ENCODE data around the gene SPATA4. TPM values are rescaled to one million over a fixed set of nuclear protein-coding genes. Genes with fewer than 3 reads are reported as not detected.
A peak's percentile ranks its signal among the peaks of the same experiment; 100 is the strongest.

The SPATA4 gene
- total RNA-seq, result not detected
- total RNA-seq (2013), result not detected

GRCh38 chr4:176195184-176195978 is at the start of gene SPATA4:
TSS of gene SPATA4 (minus strand) at chr4:176195585. CDS start at chr4:176195562, 23 bp downstream.
- H3K36me3 ChIP-seq (ENCODE audit: control insufficient read depth, insufficient read depth, low read length), result no peaks in the 10 kb centered on the region
- peak within 1 kb of the TSS; percentile 37 for H3K4me3 ChIP-seq (ENCODE audit: low read length)
- H3K4me1 Mint-ChIP-seq, result peaks cover 9 to 10% of the 10 kb centered on the region in 2 donors
- peaks cover 6% of the 10 kb centered on the region for H3K4me1 ChIP-seq (ENCODE audit: control insufficient read depth, insufficient read depth, low read length)
- H3K36me3 Mint-ChIP-seq, result no peaks in the 10 kb centered on the region
- H3K4me3 Mint-ChIP-seq, result peak within 1 kb of the TSS; percentile 92
- H3K27ac Mint-ChIP-seq, result peak within 1 kb of the TSS; percentile 93 to 95
- ATAC-seq (peak; percentile 97), DNase-seq (peak; percentile 91 to 96)
- peaks cover 3% of the 10 kb centered on the region for H3K27me3 ChIP-seq (ENCODE audit: control insufficient read depth, insufficient read depth, low read length)
- H3K9me3 ChIP-seq (ENCODE audit: control insufficient read depth, insufficient read depth, low read length), result no peaks in the 10 kb centered on the region
- H3K27me3 Mint-ChIP-seq (ENCODE audit: low read depth in 2 of 2), result peaks cover 12 to 17% of the 10 kb centered on the region in 2 donors
- 1% methylated on average over 45 of the region's 45 CpGs for WGBS (ENCODE audit: insufficient coverage)
- no peaks in the 10 kb centered on the region for H3K9me3 Mint-ChIP-seq
- no peak for TF ChIP-seq CTCF (IDR thresholded peaks at IDR 0.05)
- intact Hi-C loops (cut with micrococcal nuclease), result loop anchor here (1.0 to 5.0 kb wide), 2 partner anchors 124 to 1913 kb away; partner anchors contain the start of genes CEP44, FBXO8 and SPCS3
- H3K27ac ChIP-seq (ENCODE audit: low read length), result peak within 1 kb of the TSS; percentile 16

GRCh38 chr4:176242764-176243347 is 47.5 kb upstream of the SPATA4 start:
- H3K9me3 ChIP-seq (ENCODE audit: control insufficient read depth, insufficient read depth, low read length), result no peaks in the 10 kb centered on the region
- H3K4me3 ChIP-seq (ENCODE audit: low read length), result no peak overlapping the region
- H3K27me3 ChIP-seq (ENCODE audit: control insufficient read depth, insufficient read depth, low read length), result peaks cover 2% of the 10 kb centered on the region
- no peaks in the 10 kb centered on the region for H3K4me1 ChIP-seq (ENCODE audit: control insufficient read depth, insufficient read depth, low read length)
- TF ChIP-seq CTCF (IDR thresholded peaks at IDR 0.05), result no peak
- H3K27ac Mint-ChIP-seq, result no peak overlapping the region
- H3K36me3 ChIP-seq (ENCODE audit: control insufficient read depth, insufficient read depth, low read length), result no peaks in the 10 kb centered on the region
- no peak overlapping the region for H3K4me3 Mint-ChIP-seq
- WGBS (ENCODE audit: insufficient coverage), result 100% methylated on average over 1 of the region's 1 CpG
- no peaks in the 10 kb centered on the region for H3K36me3 Mint-ChIP-seq
- no peaks in the 10 kb centered on the region for H3K27me3 Mint-ChIP-seq (ENCODE audit: low read depth in 2 of 2)
- H3K4me1 Mint-ChIP-seq, result no peaks in the 10 kb centered on the region
- ATAC-seq, result no peak
- no peak overlapping the region for H3K27ac ChIP-seq (ENCODE audit: low read length)
- intact Hi-C loops (cut with micrococcal nuclease), result no loop called here
- no peaks in the 10 kb centered on the region for H3K9me3 Mint-ChIP-seq
- no peak for DNase-seq

GRCh38 chr4:176241703-176242102 is 46.3 kb upstream of the SPATA4 start:
- Histone ChIP-seq H3K36me3 (ENCODE audit: control insufficient read depth, insufficient read depth, low read length) (no peaks in the 10 kb centered on the region), H3K4me3 (ENCODE audit: low read length) (no peak overlapping the region), H3K9me3 (ENCODE audit: control insufficient read depth, insufficient read depth, low read length) (no peaks in the 10 kb centered on the region), H3K4me1 (ENCODE audit: control insufficient read depth, insufficient read depth, low read length) (no peaks in the 10 kb centered on the region), H3K27ac (ENCODE audit: low read length) (no peak overlapping the region), H3K27me3 (ENCODE audit: control insufficient read depth, insufficient read depth, low read length) (peaks cover 2% of the 10 kb centered on the region)
- whole genome bisulfite sequencing (ENCODE audit: insufficient coverage), result 91% methylated on average over 8 of the region's 8 CpGs
- intact Hi-C loops (cut with micrococcal nuclease), result no loop called here
- TF ChIP-seq CTCF (IDR thresholded peaks at IDR 0.05), result no peak
- Mint-ChIP-seq H3K4me1 (no peaks in the 10 kb centered on the region), H3K27me3 (ENCODE audit: low read depth in 2 of 2) (peaks cover 0 to 2% of the 10 kb centered on the region in 2 donors), H3K4me3 (no peak overlapping the region), H3K27ac (no peak overlapping the region), H3K36me3 (no peaks in the 10 kb centered on the region), H3K9me3 (no peaks in the 10 kb centered on the region)
- DNase-seq, result no peak
- no peak for ATAC-seq

Data from natural killer cell (primary cell).